Upper lobe of right lung (tissue), 1 donor: ENCODE measurements around the gene GASK1B. TPM values are rescaled to one million over a fixed set of nuclear protein-coding genes. Genes with fewer than 3 reads are reported as not detected.

Source experiments
- ATAC-seq: fragments of 200-7000 bp; cut with Tn5 transposase; one replicate; pipeline ENCODE4 v1.9.1; 2020; ENCODE audit warnings: mild to moderate bottlenecking, moderate library complexity
- DNase-seq: peaks from one replicate; pipeline ENCODE4 v3.0.0-alpha.2; 2020
- H3K27ac ChIP-seq: fragments of 200-600 bp; one replicate; pipeline ENCODE4 v1.8.0; 2022
- H3K27me3 ChIP-seq: fragments of 200-600 bp; one replicate; pipeline ENCODE4 v1.8.0; 2022; ENCODE audit warnings: mild to moderate bottlenecking
- H3K36me3 ChIP-seq: fragments of 200-600 bp; one replicate; pipeline ENCODE4 v1.8.0; 2022
- H3K4me1 ChIP-seq: fragments of 200-600 bp; one replicate; pipeline ENCODE4 v1.8.0; 2022
- H3K4me3 ChIP-seq: fragments of 200-600 bp; one replicate; pipeline ENCODE4 v1.8.0; 2022; ENCODE audit warnings: mild to moderate bottlenecking
- H3K9me3 ChIP-seq: fragments of 200-600 bp; one replicate; pipeline ENCODE4 v1.8.0; 2022
- intact Hi-C: fragments of 100-400 bp; cut with DNase I; formaldehyde crosslinking; loops from one replicate; pipeline ENCODE4 v1.11.0; 2022
- total RNA-seq: library from RNA; stranded (reverse); fragmentation: NEBNext Ultra II Directional; extraction: Animal tissue kit (Norgen Biotek cat#: 25700); gene quantifications from one replicate; pipeline ENCODE4 v1.2.1, GENCODE V29; 2021
- TF ChIP-seq, protein P1 (sequence below): fragments of 200-600 bp; IDR thresholded peaks from one replicate; pipeline ENCODE4 v1.8.0; 2022; ENCODE audit warnings: antibody characterized with exemption
- donor health status: DM: no; HTN: yes; CAD: no; lungs with severe emphysema.

The GASK1B gene
- total RNA-seq, 1 donor from 2014 or later, result 37.3 TPM

DNA sequence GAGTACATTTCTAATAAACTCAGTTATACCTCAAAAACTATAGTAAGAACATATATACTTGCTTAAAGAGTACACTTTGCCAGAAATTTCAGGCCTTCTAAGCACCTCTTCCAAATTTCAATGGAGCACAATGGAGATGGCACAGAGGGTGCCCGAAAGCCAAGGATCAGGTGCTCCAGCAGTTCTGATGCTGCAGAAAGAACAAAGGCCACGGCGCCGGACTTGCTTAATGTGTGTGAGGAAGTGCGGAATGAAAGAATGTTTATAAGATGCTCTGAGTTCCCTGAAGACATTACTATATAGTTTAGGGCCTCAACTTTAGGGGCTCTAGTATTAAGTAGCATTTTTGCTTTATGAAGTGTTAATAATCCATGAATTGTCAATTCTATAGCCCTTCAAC, 44.3 kb downstream of the GASK1B start:
- H3K27me3 ChIP-seq, result no peaks in the 10 kb centered on the region
- TF ChIP-seq, protein P1, sequence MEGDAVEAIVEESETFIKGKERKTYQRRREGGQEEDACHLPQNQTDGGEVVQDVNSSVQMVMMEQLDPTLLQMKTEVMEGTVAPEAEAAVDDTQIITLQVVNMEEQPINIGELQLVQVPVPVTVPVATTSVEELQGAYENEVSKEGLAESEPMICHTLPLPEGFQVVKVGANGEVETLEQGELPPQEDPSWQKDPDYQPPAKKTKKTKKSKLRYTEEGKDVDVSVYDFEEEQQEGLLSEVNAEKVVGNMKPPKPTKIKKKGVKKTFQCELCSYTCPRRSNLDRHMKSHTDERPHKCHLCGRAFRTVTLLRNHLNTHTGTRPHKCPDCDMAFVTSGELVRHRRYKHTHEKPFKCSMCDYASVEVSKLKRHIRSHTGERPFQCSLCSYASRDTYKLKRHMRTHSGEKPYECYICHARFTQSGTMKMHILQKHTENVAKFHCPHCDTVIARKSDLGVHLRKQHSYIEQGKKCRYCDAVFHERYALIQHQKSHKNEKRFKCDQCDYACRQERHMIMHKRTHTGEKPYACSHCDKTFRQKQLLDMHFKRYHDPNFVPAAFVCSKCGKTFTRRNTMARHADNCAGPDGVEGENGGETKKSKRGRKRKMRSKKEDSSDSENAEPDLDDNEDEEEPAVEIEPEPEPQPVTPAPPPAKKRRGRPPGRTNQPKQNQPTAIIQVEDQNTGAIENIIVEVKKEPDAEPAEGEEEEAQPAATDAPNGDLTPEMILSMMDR, result no peak
- intact Hi-C loops, result no loop called here
- DNase-seq (no peak), ATAC-seq (no peak)
- H3K36me3 ChIP-seq, result no peaks in the 10 kb centered on the region
- no peaks in the 10 kb centered on the region for H3K9me3 ChIP-seq
- H3K4me3 ChIP-seq, result no peak overlapping the region
- no peaks in the 10 kb centered on the region for H3K4me1 ChIP-seq
- no peak overlapping the region for H3K27ac ChIP-seq

DNA sequence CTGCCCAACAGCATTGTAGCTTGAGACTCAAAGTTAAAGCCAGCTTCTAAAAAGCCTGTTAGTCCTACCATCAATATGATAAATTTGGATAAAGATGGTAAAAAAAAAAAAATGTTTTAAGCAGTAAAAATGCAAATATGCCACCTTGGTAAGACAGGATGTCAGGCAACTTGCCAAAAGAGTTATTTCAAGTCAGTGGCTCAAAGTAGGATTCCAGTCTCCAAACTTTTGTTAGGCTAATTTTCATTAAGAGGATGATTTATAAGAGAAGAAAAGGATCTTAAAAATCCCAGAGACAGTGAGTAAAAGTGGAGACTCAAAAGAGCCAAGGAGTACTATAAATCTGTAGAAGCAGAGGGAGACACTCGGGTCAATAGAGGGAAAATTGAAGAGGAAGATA, 47.5 kb downstream of the GASK1B start:
- no peak overlapping the region for H3K4me3 ChIP-seq
- TF ChIP-seq, protein P1, result no peak
- H3K9me3 ChIP-seq, result no peaks in the 10 kb centered on the region
- no peaks in the 10 kb centered on the region for H3K4me1 ChIP-seq
- intact Hi-C loops, result no loop called here
- no peak for DNase-seq
- no peaks in the 10 kb centered on the region for H3K27me3 ChIP-seq
- no peak overlapping the region for H3K27ac ChIP-seq
- H3K36me3 ChIP-seq, result no peaks in the 10 kb centered on the region
- no peak for ATAC-seq

Other genes starting within 250 kb of the GASK1B start
- 15.5 TPM for gene TMEM144, start 37.5 kb upstream of the GASK1B start, total RNA-seq